Osteoblast (primary cell): ENCODE results near the gene LRRC1. TPM values are rescaled to one million over a fixed set of nuclear protein-coding genes. Genes with fewer than 3 reads are reported as not detected.

Source experiments
- DNase-seq: peaks from one replicate; pipeline ENCODE4 v3.0.0; 2011; ENCODE audit warnings: low spot score, mixed read lengths; ENCODE audit not compliant: insufficient read length; ENCODE audit errors: missing footprints
- H2AFZ ChIP-seq: 2 replicates; pipeline ENCODE4 v1.6.0; 2011; ENCODE audit warnings: mild to moderate bottlenecking, low read length
- H3K27ac ChIP-seq: 2 replicates; pipeline ENCODE4 v1.5.1; 2011; ENCODE audit warnings: mild to moderate bottlenecking, low read depth, low read length, moderate library complexity
- H3K27me3 ChIP-seq: 2 replicates; pipeline ENCODE4 v1.6.0; 2012; ENCODE audit warnings: mild to moderate bottlenecking, control low read depth, inconsistent platforms, low read length, moderate library complexity; ENCODE audit not compliant: insufficient read depth
- H3K36me3 ChIP-seq: 2 replicates; pipeline ENCODE4 v1.5.1; 2011; ENCODE audit warnings: mild to moderate bottlenecking, low read length, control low read depth, moderate library complexity; ENCODE audit not compliant: insufficient read depth
- H3K4me1 ChIP-seq: 2 replicates; pipeline ENCODE4 v1.5.1; 2011; ENCODE audit warnings: mild to moderate bottlenecking, low read length, control low read depth, moderate library complexity; ENCODE audit not compliant: insufficient read depth
- H3K4me2 ChIP-seq: 2 replicates; pipeline ENCODE4 v1.6.0; 2011; ENCODE audit warnings: mild to moderate bottlenecking, low read length; ENCODE audit not compliant: insufficient read depth
- H3K4me3 ChIP-seq: fragments of 200-600 bp; sonication (generic); 3 replicates; pipeline ENCODE4 v1.5.1; 2012; ENCODE audit warnings: mild to moderate bottlenecking, low read length, inconsistent platforms; ENCODE audit not compliant: insufficient read depth
- H3K79me2 ChIP-seq: 2 replicates; pipeline ENCODE4 v1.6.0; 2012; ENCODE audit warnings: mild to moderate bottlenecking, low read length, control low read depth, inconsistent platforms; ENCODE audit not compliant: insufficient read depth
- H3K9me3 ChIP-seq: 2 replicates; pipeline ENCODE4 v1.5.1; 2011; ENCODE audit warnings: low read depth, low read length, control low read depth
- H4K20me1 ChIP-seq: 2 replicates; pipeline ENCODE4 v1.6.0; 2012; ENCODE audit warnings: mild to moderate bottlenecking, low read length, control low read depth; ENCODE audit not compliant: insufficient read depth
- total RNA-seq: library from RNA; depleted of rRNA; stranded (reverse); fragments of >200 nt; gene quantifications from 2 replicates; pipeline ENCODE4 v1.2.3, GENCODE V29; 2012
- TF ChIP-seq, protein P1 (sequence below): IDR thresholded peaks from 2 replicates; pipeline ENCODE4 v1.5.1; 2011; ENCODE audit warnings: mild to moderate bottlenecking, low read depth, low read length, moderate library complexity; ENCODE audit errors: extremely low read depth

LRRC1 gene
- total RNA-seq, 1 donor = 7.2 TPM

DNA sequence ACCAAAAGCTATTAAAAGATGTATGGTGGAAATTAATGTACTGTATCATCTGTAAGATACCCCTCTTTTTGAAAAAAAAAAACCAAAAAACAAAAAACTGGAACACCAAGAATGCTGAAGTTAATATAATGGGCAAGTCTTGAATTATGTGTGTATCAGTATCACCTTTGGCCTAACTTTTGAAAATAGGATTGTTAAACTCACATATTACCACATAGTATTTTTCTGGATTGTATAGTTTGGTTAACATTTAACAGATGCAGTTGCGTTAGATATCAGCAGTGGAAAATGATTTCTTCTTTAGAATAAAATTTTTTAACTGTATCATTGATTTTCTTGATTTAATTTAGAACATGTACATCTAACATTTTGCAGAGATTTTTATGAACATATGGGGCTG is 118.5 kb downstream of the LRRC1 start:
- no peaks in the 10 kb centered on the region for H3K27me3 ChIP-seq
- no peaks in the 10 kb centered on the region for H4K20me1 ChIP-seq
- H3K36me3 ChIP-seq = no peaks in the 10 kb centered on the region
- H3K27ac ChIP-seq = no peak overlapping the region
- DNase-seq = no peak
- H2AFZ ChIP-seq = no peak overlapping the region
- H3K4me2 ChIP-seq = no peak overlapping the region
- no peak overlapping the region for H3K4me3 ChIP-seq
- H3K4me1 ChIP-seq = no peaks in the 10 kb centered on the region
- H3K79me2 ChIP-seq = no peaks in the 10 kb centered on the region
- H3K9me3 ChIP-seq = no peaks in the 10 kb centered on the region
- TF ChIP-seq, protein P1, sequence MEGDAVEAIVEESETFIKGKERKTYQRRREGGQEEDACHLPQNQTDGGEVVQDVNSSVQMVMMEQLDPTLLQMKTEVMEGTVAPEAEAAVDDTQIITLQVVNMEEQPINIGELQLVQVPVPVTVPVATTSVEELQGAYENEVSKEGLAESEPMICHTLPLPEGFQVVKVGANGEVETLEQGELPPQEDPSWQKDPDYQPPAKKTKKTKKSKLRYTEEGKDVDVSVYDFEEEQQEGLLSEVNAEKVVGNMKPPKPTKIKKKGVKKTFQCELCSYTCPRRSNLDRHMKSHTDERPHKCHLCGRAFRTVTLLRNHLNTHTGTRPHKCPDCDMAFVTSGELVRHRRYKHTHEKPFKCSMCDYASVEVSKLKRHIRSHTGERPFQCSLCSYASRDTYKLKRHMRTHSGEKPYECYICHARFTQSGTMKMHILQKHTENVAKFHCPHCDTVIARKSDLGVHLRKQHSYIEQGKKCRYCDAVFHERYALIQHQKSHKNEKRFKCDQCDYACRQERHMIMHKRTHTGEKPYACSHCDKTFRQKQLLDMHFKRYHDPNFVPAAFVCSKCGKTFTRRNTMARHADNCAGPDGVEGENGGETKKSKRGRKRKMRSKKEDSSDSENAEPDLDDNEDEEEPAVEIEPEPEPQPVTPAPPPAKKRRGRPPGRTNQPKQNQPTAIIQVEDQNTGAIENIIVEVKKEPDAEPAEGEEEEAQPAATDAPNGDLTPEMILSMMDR = no peak

DNA sequence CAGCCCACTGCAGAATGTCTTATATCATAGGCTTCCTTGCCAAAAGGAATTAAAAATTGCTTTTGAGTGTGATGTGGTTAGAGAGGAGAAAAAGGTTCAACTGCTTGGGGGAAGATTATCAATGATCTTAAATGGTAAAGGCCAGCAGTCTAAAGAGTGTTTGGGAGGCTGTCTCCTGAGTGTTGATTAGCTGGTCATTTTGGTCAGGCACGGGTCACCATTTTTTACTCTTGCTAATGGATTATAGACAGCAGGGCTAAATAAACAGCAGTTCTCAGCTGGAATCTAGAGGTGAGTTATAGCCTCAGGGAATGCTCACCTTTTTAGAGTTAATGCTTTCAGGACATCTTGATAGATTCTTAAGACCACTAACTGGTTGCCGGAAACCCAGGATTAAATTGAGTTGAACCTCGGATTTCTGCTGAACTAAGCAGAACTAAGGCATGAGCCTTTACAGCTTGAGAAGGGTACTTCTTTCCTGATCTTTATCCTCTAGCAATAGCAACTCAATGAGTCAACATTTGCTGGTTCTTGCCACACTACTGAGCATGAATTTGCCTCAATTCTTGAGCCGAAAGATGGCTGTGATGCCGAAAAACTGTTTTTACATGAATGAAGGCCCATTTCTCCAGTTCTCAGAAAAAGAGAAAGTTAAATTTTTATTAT is 120.4 kb downstream of the LRRC1 start:
- H3K79me2 ChIP-seq = no peaks in the 10 kb centered on the region
- H3K4me2 ChIP-seq = no peak overlapping the region
- no peak overlapping the region for H3K4me3 ChIP-seq
- no peak overlapping the region for H3K27ac ChIP-seq
- H3K4me1 ChIP-seq = no peaks in the 10 kb centered on the region
- no peaks in the 10 kb centered on the region for H4K20me1 ChIP-seq
- no peaks in the 10 kb centered on the region for H3K27me3 ChIP-seq
- no peak overlapping the region for H2AFZ ChIP-seq
- no peak for DNase-seq
- no peaks in the 10 kb centered on the region for H3K36me3 ChIP-seq
- TF ChIP-seq, protein P1 = no peak
- H3K9me3 ChIP-seq = no peaks in the 10 kb centered on the region

DNA sequence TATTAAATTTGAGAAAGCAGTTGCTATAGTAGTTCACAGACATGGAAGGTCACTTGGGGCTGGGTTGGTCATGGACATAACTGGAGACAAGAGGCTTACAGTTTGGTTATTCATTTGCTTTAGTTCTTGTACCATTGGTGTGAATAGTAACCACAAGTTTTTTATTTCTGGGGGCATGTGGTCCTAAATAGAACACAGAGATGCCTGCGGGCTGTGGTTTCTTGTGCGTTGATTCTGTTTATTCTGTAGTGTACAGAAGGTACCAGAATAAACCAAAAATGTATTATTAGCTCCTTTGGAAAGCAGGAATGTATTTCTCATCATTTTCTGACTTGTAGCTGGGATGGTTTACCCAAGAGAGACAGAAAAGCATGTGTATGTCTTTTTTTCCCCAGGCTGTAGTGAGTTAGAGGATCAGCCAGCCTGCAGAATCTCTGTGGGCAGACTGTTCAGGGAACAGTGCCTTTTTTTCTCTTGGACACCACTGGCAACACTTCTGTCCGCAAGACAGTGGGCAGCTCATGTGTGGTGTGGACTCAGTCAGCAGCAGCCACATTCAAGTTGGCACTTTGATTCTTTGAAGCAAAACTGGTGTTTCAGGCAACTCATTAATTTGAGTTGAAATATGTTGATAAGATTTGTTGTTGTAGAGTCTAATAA is 122.1 kb downstream of the LRRC1 start:
- Histone ChIP-seq H3K36me3 (no peaks in the 10 kb centered on the region), H2AFZ (no peak overlapping the region), H3K4me1 (no peaks in the 10 kb centered on the region), H3K4me2 (no peak overlapping the region), H3K79me2 (no peaks in the 10 kb centered on the region), H3K27ac (no peak overlapping the region), H3K4me3 (no peak overlapping the region), H3K9me3 (no peaks in the 10 kb centered on the region), H4K20me1 (no peaks in the 10 kb centered on the region), H3K27me3 (no peaks in the 10 kb centered on the region)
- DNase-seq = no peak
- TF ChIP-seq, protein P1 = no peak

DNA sequence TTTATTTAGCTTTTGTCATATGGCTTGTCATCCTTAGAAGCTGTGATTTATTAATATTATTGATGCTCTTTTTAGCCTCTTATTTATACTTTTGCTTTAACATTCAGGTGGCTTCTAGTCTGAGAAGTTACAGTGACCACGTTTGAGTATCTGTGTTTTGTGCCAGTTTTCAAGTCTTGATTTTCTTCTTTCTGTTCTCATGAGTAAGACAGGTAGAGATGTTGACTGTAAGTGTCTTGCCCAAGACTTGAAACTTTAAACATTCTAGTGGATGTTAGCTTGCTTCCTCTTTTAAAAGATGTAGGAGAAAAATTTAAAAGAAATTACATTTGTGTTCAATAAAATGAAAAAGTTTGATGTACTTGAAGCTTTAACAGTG is 122.6 kb downstream of the LRRC1 start:
- Histone ChIP-seq H3K9me3 (no peaks in the 10 kb centered on the region), H3K79me2 (no peaks in the 10 kb centered on the region), H4K20me1 (no peaks in the 10 kb centered on the region), H2AFZ (no peak overlapping the region), H3K4me1 (no peaks in the 10 kb centered on the region), H3K36me3 (no peaks in the 10 kb centered on the region), H3K27ac (no peak overlapping the region), H3K27me3 (no peaks in the 10 kb centered on the region), H3K4me2 (no peak overlapping the region), H3K4me3 (no peak overlapping the region)
- DNase-seq = no peak
- TF ChIP-seq, protein P1 = no peak
